GM18870 (cell line): ENCODE results near the gene ZNF213.

Experiments
- ATAC-seq: cut with Tn5 transposase; IDR thresholded peaks from one replicate; pipeline ENCODE4 v1.9.1; 2021; ENCODE audit warnings: moderate library complexity; ENCODE audit not compliant: unreplicated experiment

ZNF213 gene

GRCh38 chr16:3099732-3100499 lies 34.9 kb upstream of the ZNF213 start:
- no peak for ATAC-seq

- no peak for ATAC-seq
Measured at GRCh38 chr16:3101018-3101840, 33.6 kb upstream of the ZNF213 start.

- ATAC-seq: no peak
Measured at GRCh38 chr16:3101841-3102470, 32.9 kb upstream of the ZNF213 start.

GRCh38 chr16:3106205-3106928 lies 28.5 kb upstream of the ZNF213 start:
- ATAC-seq: peak; percentile 53

GRCh38 chr16:3112058-3112880 lies 22.6 kb upstream of the ZNF213 start, which contains the start of gene ZNF205:
Gene ZNF205, plus strand, starts transcription at chr16:3112586. Its CDS starts 845 bp downstream, at chr16:3113431.
- no peak for ATAC-seq

GRCh38 chr16:3112881-3113574 lies 21.8 kb upstream of the ZNF213 start:
- no peak for ATAC-seq

GRCh38 chr16:3113765-3114479 lies 20.9 kb upstream of the ZNF213 start:
- ATAC-seq: no peak

- ATAC-seq: no peak
Measured at GRCh38 chr16:3115003-3115402, 19.8 kb upstream of the ZNF213 start.

- ATAC-seq: no peak
Measured at GRCh38 chr16:3115561-3115960, 19.3 kb upstream of the ZNF213 start.

- ATAC-seq: no peak
Measured at GRCh38 chr16:3118204-3118790, 16.5 kb upstream of the ZNF213 start.

GRCh38 chr16:3118846-3119245 lies 16.0 kb upstream of the ZNF213 start:
- no peak for ATAC-seq

- no peak for ATAC-seq
Measured at GRCh38 chr16:3119286-3119685, 15.5 kb upstream of the ZNF213 start.

- ATAC-seq: no peak
Measured at GRCh38 chr16:3119701-3120408, 15.0 kb upstream of the ZNF213 start.

GRCh38 chr16:3120435-3120834 lies 14.4 kb upstream of the ZNF213 start:
- ATAC-seq: no peak

GRCh38 chr16:3121851-3122467 lies 12.9 kb upstream of the ZNF213 start:
- no peak for ATAC-seq

GRCh38 chr16:3122926-3123570 lies 11.8 kb upstream of the ZNF213 start:
- no peak for ATAC-seq
